ENCODE measurements around the gene SIRPA.

DNA sequence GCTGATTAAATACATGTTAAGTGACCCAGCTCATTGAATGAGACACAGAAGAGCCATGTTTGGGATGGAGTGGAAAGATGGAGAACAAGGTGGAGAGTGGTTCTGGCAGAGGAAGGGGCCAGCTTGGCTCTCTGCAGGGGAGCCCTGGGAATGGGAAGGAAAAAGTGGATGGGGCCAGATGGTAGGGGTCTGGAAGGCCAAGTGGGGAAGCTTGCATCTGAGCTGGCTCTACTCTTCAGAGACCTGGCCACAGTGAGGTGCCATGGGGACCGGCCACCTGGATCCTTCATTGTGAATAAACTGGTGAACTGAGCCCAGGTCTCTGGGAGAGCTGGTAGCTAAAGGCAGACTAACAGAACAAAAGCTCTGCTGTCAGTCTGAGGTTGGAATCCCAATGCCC lies 48.9 kb upstream of the SIRPA start:
- TF ChIP-seq, protein P1, sequence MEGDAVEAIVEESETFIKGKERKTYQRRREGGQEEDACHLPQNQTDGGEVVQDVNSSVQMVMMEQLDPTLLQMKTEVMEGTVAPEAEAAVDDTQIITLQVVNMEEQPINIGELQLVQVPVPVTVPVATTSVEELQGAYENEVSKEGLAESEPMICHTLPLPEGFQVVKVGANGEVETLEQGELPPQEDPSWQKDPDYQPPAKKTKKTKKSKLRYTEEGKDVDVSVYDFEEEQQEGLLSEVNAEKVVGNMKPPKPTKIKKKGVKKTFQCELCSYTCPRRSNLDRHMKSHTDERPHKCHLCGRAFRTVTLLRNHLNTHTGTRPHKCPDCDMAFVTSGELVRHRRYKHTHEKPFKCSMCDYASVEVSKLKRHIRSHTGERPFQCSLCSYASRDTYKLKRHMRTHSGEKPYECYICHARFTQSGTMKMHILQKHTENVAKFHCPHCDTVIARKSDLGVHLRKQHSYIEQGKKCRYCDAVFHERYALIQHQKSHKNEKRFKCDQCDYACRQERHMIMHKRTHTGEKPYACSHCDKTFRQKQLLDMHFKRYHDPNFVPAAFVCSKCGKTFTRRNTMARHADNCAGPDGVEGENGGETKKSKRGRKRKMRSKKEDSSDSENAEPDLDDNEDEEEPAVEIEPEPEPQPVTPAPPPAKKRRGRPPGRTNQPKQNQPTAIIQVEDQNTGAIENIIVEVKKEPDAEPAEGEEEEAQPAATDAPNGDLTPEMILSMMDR (IDR thresholded peaks at IDR 0.05), result no peak
- no peak for TF ChIP-seq POLR2A (IDR thresholded peaks at IDR 0.05)
